C4-2B (cell line): ENCODE results near the gene ARL14.

Experiments used
- H3K27ac ChIP-seq: fragments of 450-650 bp; 2 replicates; pipeline ENCODE4 v1.5.1; 2017
- CTCF ChIP-seq: fragments of 450-650 bp; conservative IDR thresholded peaks from 2 replicates; pipeline ENCODE4 v1.5.1; 2017; ENCODE audit warnings: mild to moderate bottlenecking
- ZFX ChIP-seq: fragments of 450-650 bp; IDR thresholded peaks from 2 replicates; pipeline ENCODE4 v1.6.1; 2017

Gene ARL14

GRCh38 chr3:160643994-160644393, 33.0 kb upstream of the ARL14 start:
- TF ChIP-seq ZFX (no peak), CTCF (peak; percentile 9; the same call in 1 of the 2 replicates)

GRCh38 chr3:160644491-160644890, 32.5 kb upstream of the ARL14 start:
- H3K27ac ChIP-seq = no peak overlapping the region
- TF ChIP-seq ZFX (no peak), CTCF (no peak)

More at GRCh38 chr3:160643994-160644393, 33.0 kb upstream of the ARL14 start:
- no peak overlapping the region for H3K27ac ChIP-seq

GRCh38 chr3:160648701-160649100, 28.3 kb upstream of the ARL14 start:
- TF ChIP-seq ZFX = no peak
- no peak for TF ChIP-seq CTCF
- no peak overlapping the region for H3K27ac ChIP-seq

- no peak overlapping the region for H3K27ac ChIP-seq
- TF ChIP-seq ZFX = no peak
- TF ChIP-seq CTCF = no peak
Measured at GRCh38 chr3:160649596-160649995, 27.4 kb upstream of the ARL14 start.

- TF ChIP-seq CTCF (no peak), ZFX (no peak)
Measured at GRCh38 chr3:160653512-160653911, 23.4 kb upstream of the ARL14 start.

GRCh38 chr3:160660902-160661301, 16.1 kb upstream of the ARL14 start:
- no peak for TF ChIP-seq CTCF
- TF ChIP-seq ZFX = no peak
- no peak overlapping the region for H3K27ac ChIP-seq

More at GRCh38 chr3:160653512-160653911, 23.4 kb upstream of the ARL14 start:
- H3K27ac ChIP-seq = no peak overlapping the region

GRCh38 chr3:160661660-160662059, 15.3 kb upstream of the ARL14 start:
- no peak overlapping the region for H3K27ac ChIP-seq
- no peak for TF ChIP-seq CTCF
- TF ChIP-seq ZFX = no peak
